ENCODE data around the gene RAPGEF2.
"Not testable (repeated sequence)": the region's sequence is repeated elsewhere in the genome, so short reads cannot be mapped to it uniquely, and the experiment has no call there.

Gene RAPGEF2

GRCh38 chr4:159102622-159103383 lies at the start of gene RAPGEF2:
Gene RAPGEF2 (plus strand): TSS chr4:159103079. CDS start chr4:159104163, 1,084 bp downstream.
- DNase-seq, result peak; percentile 89

- DNase-seq, result no peak
These were observed 47.0 kb upstream of the RAPGEF2 start for GRCh38 chr4:159055833-159056232.

- DNase-seq, result no peak
These were observed 42.7 kb upstream of the RAPGEF2 start for GRCh38 chr4:159060161-159060560.

- no peak for DNase-seq
These were observed 40.5 kb upstream of the RAPGEF2 start for GRCh38 chr4:159062381-159062780.

- no peak for DNase-seq
These were observed 37.2 kb upstream of the RAPGEF2 start for GRCh38 chr4:159065513-159066240.

- not testable (repeated sequence) for DNase-seq
These were observed 34.7 kb upstream of the RAPGEF2 start for GRCh38 chr4:159068139-159068538.

GRCh38 chr4:159069922-159070321 lies 33.0 kb upstream of the RAPGEF2 start:
- DNase-seq, result no peak

GRCh38 chr4:159070742-159071141 lies 32.1 kb upstream of the RAPGEF2 start:
- DNase-seq, result no peak

GRCh38 chr4:159071178-159071968 lies 31.5 kb upstream of the RAPGEF2 start:
- DNase-seq, result no peak

- DNase-seq, result no peak
These were observed 30.7 kb upstream of the RAPGEF2 start for GRCh38 chr4:159071969-159072765.

GRCh38 chr4:159075531-159075932 lies 27.3 kb upstream of the RAPGEF2 start:
- DNase-seq, result no peak

GRCh38 chr4:159077018-159077417 lies 25.9 kb upstream of the RAPGEF2 start:
- DNase-seq, result not testable (repeated sequence)

- peak; percentile 26 for DNase-seq
These were observed 25.0 kb upstream of the RAPGEF2 start for GRCh38 chr4:159077702-159078495.

GRCh38 chr4:159079074-159079473 lies 23.8 kb upstream of the RAPGEF2 start:
- DNase-seq, result no peak

- no peak for DNase-seq
These were observed 16.3 kb upstream of the RAPGEF2 start for GRCh38 chr4:159086606-159087005.

- DNase-seq, result no peak
These were observed 12.6 kb upstream of the RAPGEF2 start for GRCh38 chr4:159090255-159090654.

GRCh38 chr4:159094156-159094555 lies 8.7 kb upstream of the RAPGEF2 start:
- DNase-seq, result not testable (repeated sequence)

GRCh38 chr4:159096434-159096833 lies 6.4 kb upstream of the RAPGEF2 start:
- no peak for DNase-seq

GRCh38 chr4:159097144-159097543 lies 5.7 kb upstream of the RAPGEF2 start:
- no peak for DNase-seq

- DNase-seq, result no peak
These were observed 5.1 kb upstream of the RAPGEF2 start for GRCh38 chr4:159097785-159098184.

GRCh38 chr4:159098482-159099127 lies 4.3 kb upstream of the RAPGEF2 start:
- DNase-seq, result no peak
